ENCODE measurements around the gene TUBAL3.

Gene TUBAL3

GRCh38 chr10:5364890-5365338 is 39.7 kb downstream of the TUBAL3 start, which contains the start of gene UCN3:
TSS of gene UCN3 (plus strand) at chr10:5364966. CDS start at chr10:5373721, 8,755 bp downstream.
- H3F3A ChIP-seq (ENCODE audit: low read depth): no peaks in the 10 kb centered on the region
- H4K20me1 ChIP-seq (ENCODE audit: insufficient read depth, low read length, poor library complexity, severe bottlenecking): no peaks in the 10 kb centered on the region
- no peak within 1 kb of the TSS for H3K9ac ChIP-seq (ENCODE audit: low read depth, low read length, poor library complexity, severe bottlenecking)
- H3K79me2 ChIP-seq (ENCODE audit: insufficient read depth, low read length): no peaks in the 10 kb centered on the region
- TF ChIP-seq CTCF (conservative IDR thresholded peaks at IDR 0.05; ENCODE audit: low read length) (no peak), EZH2phosphoT487 (IDR thresholded peaks at IDR 0.05; ENCODE audit: borderline replicate concordance) (no peak)
- H3K36me3 ChIP-seq (ENCODE audit: insufficient read depth, low read length): no peaks in the 10 kb centered on the region
- no peaks in the 10 kb centered on the region for H3K9me3 ChIP-seq (ENCODE audit: insufficient read depth, low read depth, low read length)
- no peaks in the 10 kb centered on the region for H3K27me3 ChIP-seq (ENCODE audit: insufficient read depth, low read length, poor library complexity, severe bottlenecking)
- no peak within 1 kb of the TSS for H3K4me2 ChIP-seq (ENCODE audit: low read depth, low read length, poor library complexity, severe bottlenecking)
- H2AFZ ChIP-seq (ENCODE audit: low read length): no peak within 1 kb of the TSS
- no peaks in the 10 kb centered on the region for H3K9me2 ChIP-seq (replicated peaks; ENCODE audit: low read depth, low read length)
- no peak within 1 kb of the TSS for H3K4me3 ChIP-seq (ENCODE audit: low read length, poor library complexity, severe bottlenecking)
- H3K4me1 ChIP-seq (ENCODE audit: insufficient read depth, low read length, poor library complexity, severe bottlenecking): no peaks in the 10 kb centered on the region

GRCh38 chr10:5364374-5364773 is 40.3 kb downstream of the TUBAL3 start:
- no peaks in the 10 kb centered on the region for H3K36me3 ChIP-seq (ENCODE audit: insufficient read depth, low read length)
- no peaks in the 10 kb centered on the region for H4K20me1 ChIP-seq (ENCODE audit: insufficient read depth, low read length, poor library complexity, severe bottlenecking)
- H2AFZ ChIP-seq (ENCODE audit: low read length): no peak overlapping the region
- TF ChIP-seq CTCF (conservative IDR thresholded peaks at IDR 0.05; ENCODE audit: low read length) (no peak), EZH2phosphoT487 (IDR thresholded peaks at IDR 0.05; ENCODE audit: borderline replicate concordance) (no peak)
- no peaks in the 10 kb centered on the region for H3K9me3 ChIP-seq (ENCODE audit: insufficient read depth, low read depth, low read length)
- no peaks in the 10 kb centered on the region for H3K79me2 ChIP-seq (ENCODE audit: insufficient read depth, low read length)
- H3K4me3 ChIP-seq (ENCODE audit: low read length, poor library complexity, severe bottlenecking): no peak overlapping the region
- no peaks in the 10 kb centered on the region for H3K27me3 ChIP-seq (ENCODE audit: insufficient read depth, low read length, poor library complexity, severe bottlenecking)
- H3K9ac ChIP-seq (ENCODE audit: low read depth, low read length, poor library complexity, severe bottlenecking): no peak overlapping the region
- no peaks in the 10 kb centered on the region for H3F3A ChIP-seq (ENCODE audit: low read depth)
- no peaks in the 10 kb centered on the region for H3K9me2 ChIP-seq (replicated peaks; ENCODE audit: low read depth, low read length)
- H3K4me1 ChIP-seq (ENCODE audit: insufficient read depth, low read length, poor library complexity, severe bottlenecking): no peaks in the 10 kb centered on the region
- H3K4me2 ChIP-seq (ENCODE audit: low read depth, low read length, poor library complexity, severe bottlenecking): no peak overlapping the region

GRCh38 chr10:5362873-5363272 is 41.8 kb downstream of the TUBAL3 start:
- Histone ChIP-seq H3K36me3 (ENCODE audit: insufficient read depth, low read length) (no peaks in the 10 kb centered on the region), H2AFZ (ENCODE audit: low read length) (no peak overlapping the region), H3K4me3 (ENCODE audit: low read length, poor library complexity, severe bottlenecking) (no peak overlapping the region), H3K9me3 (ENCODE audit: insufficient read depth, low read depth, low read length) (no peaks in the 10 kb centered on the region), H3K27me3 (ENCODE audit: insufficient read depth, low read length, poor library complexity, severe bottlenecking) (no peaks in the 10 kb centered on the region), H3K4me1 (ENCODE audit: insufficient read depth, low read length, poor library complexity, severe bottlenecking) (no peaks in the 10 kb centered on the region), H3K9me2 (replicated peaks; ENCODE audit: low read depth, low read length) (no peaks in the 10 kb centered on the region), H4K20me1 (ENCODE audit: insufficient read depth, low read length, poor library complexity, severe bottlenecking) (no peaks in the 10 kb centered on the region), H3K9ac (ENCODE audit: low read depth, low read length, poor library complexity, severe bottlenecking) (no peak overlapping the region), H3K79me2 (ENCODE audit: insufficient read depth, low read length) (no peaks in the 10 kb centered on the region), H3K4me2 (ENCODE audit: low read depth, low read length, poor library complexity, severe bottlenecking) (no peak overlapping the region), H3F3A (ENCODE audit: low read depth) (no peaks in the 10 kb centered on the region)
- TF ChIP-seq CTCF (conservative IDR thresholded peaks at IDR 0.05; ENCODE audit: low read length) (no peak), EZH2phosphoT487 (IDR thresholded peaks at IDR 0.05; ENCODE audit: borderline replicate concordance) (no peak)
